ENCODE results near the gene KIF21A. TPM values are rescaled to one million over a fixed set of nuclear protein-coding genes. Genes with fewer than 3 reads are reported as not detected.

KIF21A gene
- total RNA-seq, 2 donors from 2014 or later = 32.3 to 35.3 TPM

DNA sequence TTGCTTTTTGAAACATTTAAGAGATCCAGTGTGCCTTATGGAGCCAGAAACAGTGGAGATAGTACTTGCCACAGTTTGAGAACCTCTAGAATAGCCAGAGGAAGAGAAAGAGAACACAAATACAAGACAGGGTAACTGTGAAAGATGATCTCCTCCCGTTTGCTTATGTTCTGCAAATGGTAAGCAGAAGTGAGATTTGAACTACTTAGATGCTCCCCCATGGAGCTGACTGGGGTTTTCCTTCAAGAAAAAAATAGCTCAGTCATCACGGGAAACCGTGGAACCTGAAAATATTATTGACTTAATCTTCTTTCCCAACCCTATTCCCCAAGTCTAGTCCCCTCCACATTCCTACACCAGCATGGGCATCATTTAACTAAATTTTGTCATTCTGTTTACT, 87.1 kb downstream of the KIF21A start:
- H3K9ac ChIP-seq (ENCODE audit: extremely low read depth, low read length, poor library complexity, severe bottlenecking) = no peak overlapping the region
- H3K9me3 Mint-ChIP-seq = no peaks in the 10 kb centered on the region
- H3K9me3 ChIP-seq (ENCODE audit: control insufficient read depth, low read length) = no peaks in the 10 kb centered on the region
- WGBS, 2 experiments (ENCODE audit: insufficient coverage in 1 of 2, insufficient read length in 1 of 2) = 71 to 94% methylated on average over 1 to 3 of the region's 3 CpGs
- no peak overlapping the region for H3K4me3 Mint-ChIP-seq
- no peak overlapping the region for H3K27ac ChIP-seq (ENCODE audit: low read depth, low read length)
- no peaks in the 10 kb centered on the region for H3K4me1 ChIP-seq (ENCODE audit: control insufficient read depth, insufficient read depth, low read length)
- H3K36me3 Mint-ChIP-seq (ENCODE audit: low read depth) = peaks cover 21% of the 10 kb centered on the region
- H3K27me3 ChIP-seq (ENCODE audit: control insufficient read depth, insufficient read depth, low read length, poor library complexity, severe bottlenecking) = no peaks in the 10 kb centered on the region
- H3K4me1 Mint-ChIP-seq = no peaks in the 10 kb centered on the region
- H3K36me3 ChIP-seq (ENCODE audit: control insufficient read depth, insufficient read depth, low read length) = peaks cover 34% of the 10 kb centered on the region
- H3K27ac Mint-ChIP-seq = no peak overlapping the region
- H3K27me3 Mint-ChIP-seq (ENCODE audit: insufficient read depth) = no peaks in the 10 kb centered on the region
- no peak for DNase-seq
- TF ChIP-seq, protein P1, sequence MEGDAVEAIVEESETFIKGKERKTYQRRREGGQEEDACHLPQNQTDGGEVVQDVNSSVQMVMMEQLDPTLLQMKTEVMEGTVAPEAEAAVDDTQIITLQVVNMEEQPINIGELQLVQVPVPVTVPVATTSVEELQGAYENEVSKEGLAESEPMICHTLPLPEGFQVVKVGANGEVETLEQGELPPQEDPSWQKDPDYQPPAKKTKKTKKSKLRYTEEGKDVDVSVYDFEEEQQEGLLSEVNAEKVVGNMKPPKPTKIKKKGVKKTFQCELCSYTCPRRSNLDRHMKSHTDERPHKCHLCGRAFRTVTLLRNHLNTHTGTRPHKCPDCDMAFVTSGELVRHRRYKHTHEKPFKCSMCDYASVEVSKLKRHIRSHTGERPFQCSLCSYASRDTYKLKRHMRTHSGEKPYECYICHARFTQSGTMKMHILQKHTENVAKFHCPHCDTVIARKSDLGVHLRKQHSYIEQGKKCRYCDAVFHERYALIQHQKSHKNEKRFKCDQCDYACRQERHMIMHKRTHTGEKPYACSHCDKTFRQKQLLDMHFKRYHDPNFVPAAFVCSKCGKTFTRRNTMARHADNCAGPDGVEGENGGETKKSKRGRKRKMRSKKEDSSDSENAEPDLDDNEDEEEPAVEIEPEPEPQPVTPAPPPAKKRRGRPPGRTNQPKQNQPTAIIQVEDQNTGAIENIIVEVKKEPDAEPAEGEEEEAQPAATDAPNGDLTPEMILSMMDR (conservative IDR thresholded peaks at IDR 0.05) = no peak
- no peak overlapping the region for H3K4me3 ChIP-seq (ENCODE audit: low read length)

DNA sequence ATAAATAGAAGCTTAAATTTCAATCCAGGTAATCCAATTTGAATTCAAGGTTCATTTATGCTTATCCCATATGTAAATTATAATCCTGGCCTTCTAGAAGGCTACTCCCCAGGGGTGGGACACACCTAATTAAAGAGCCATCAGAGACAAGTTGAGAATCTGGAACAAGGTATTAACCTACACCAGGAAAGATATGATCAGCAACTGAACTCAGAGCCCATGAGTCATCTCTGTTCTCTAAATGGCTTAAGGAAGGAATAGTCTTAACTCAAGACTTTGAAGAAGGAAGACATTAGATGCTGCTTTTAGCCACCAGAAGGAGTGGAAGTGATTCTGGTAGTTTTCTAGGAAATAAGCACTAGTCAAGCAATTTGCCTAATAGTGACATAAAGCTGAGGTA, 88.0 kb downstream of the KIF21A start:
- Mint-ChIP-seq H3K27me3 (ENCODE audit: insufficient read depth) (no peaks in the 10 kb centered on the region), H3K36me3 (ENCODE audit: low read depth) (peaks cover 20% of the 10 kb centered on the region), H3K27ac (no peak overlapping the region), H3K4me3 (no peak overlapping the region), H3K4me1 (no peaks in the 10 kb centered on the region), H3K9me3 (no peaks in the 10 kb centered on the region)
- Histone ChIP-seq H3K27ac (ENCODE audit: low read depth, low read length) (no peak overlapping the region), H3K36me3 (ENCODE audit: control insufficient read depth, insufficient read depth, low read length) (peaks cover 30% of the 10 kb centered on the region), H3K9ac (ENCODE audit: extremely low read depth, low read length, poor library complexity, severe bottlenecking) (no peak overlapping the region), H3K4me3 (ENCODE audit: low read length) (no peak overlapping the region), H3K9me3 (ENCODE audit: control insufficient read depth, low read length) (no peaks in the 10 kb centered on the region), H3K4me1 (ENCODE audit: control insufficient read depth, insufficient read depth, low read length) (no peaks in the 10 kb centered on the region), H3K27me3 (ENCODE audit: control insufficient read depth, insufficient read depth, low read length, poor library complexity, severe bottlenecking) (no peaks in the 10 kb centered on the region)
- TF ChIP-seq, protein P1 (conservative IDR thresholded peaks at IDR 0.05) = no peak
- DNase-seq = no peak

DNA sequence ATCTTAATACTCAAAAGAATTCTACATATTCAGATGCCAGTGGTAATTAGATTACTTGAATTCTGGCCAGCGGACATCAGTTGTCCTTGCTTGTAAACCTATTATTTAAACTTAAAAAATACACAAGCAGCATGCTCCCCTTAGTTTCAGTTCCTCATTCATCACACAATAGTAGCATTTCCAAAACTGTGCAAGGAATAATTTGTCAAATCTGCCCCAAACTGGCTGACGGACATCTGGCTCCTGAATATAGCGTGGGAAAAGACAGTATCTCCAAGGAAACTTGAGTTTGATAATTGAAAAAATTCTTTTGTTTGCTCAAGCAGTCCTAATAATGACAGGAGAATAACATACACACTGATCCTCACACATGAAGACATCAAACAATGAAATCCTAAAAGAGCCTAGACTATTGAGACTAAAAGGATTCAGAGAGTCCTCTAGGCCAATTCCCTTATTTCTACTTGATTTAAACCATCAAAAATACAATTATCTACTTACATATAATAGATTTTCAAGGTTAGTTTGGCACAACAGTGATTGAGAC, 90.4 kb downstream of the KIF21A start:
- TF ChIP-seq, protein P1 (conservative IDR thresholded peaks at IDR 0.05) = no peak
- H3K27ac ChIP-seq (ENCODE audit: low read depth, low read length) = peak overlapping the region; percentile 95
- H3K4me1 ChIP-seq (ENCODE audit: control insufficient read depth, insufficient read depth, low read length) = no peaks in the 10 kb centered on the region
- H3K36me3 Mint-ChIP-seq (ENCODE audit: low read depth) = peaks cover 12% of the 10 kb centered on the region
- WGBS, 2 experiments (ENCODE audit: insufficient coverage in 1 of 2, insufficient read length in 1 of 2) = 50 to 94% methylated on average over 1 to 3 of the region's 3 CpGs
- H3K4me3 ChIP-seq (ENCODE audit: low read length) = no peak overlapping the region
- H3K36me3 ChIP-seq (ENCODE audit: control insufficient read depth, insufficient read depth, low read length) = peaks cover 19% of the 10 kb centered on the region
- H3K4me1 Mint-ChIP-seq = peaks cover 13% of the 10 kb centered on the region
- no peak overlapping the region for H3K27ac Mint-ChIP-seq
- no peak for DNase-seq
- H3K9me3 Mint-ChIP-seq = no peaks in the 10 kb centered on the region
- H3K27me3 ChIP-seq (ENCODE audit: control insufficient read depth, insufficient read depth, low read length, poor library complexity, severe bottlenecking) = no peaks in the 10 kb centered on the region
- no peaks in the 10 kb centered on the region for H3K9me3 ChIP-seq (ENCODE audit: control insufficient read depth, low read length)
- H3K27me3 Mint-ChIP-seq (ENCODE audit: insufficient read depth) = no peaks in the 10 kb centered on the region
- no peak overlapping the region for H3K9ac ChIP-seq (ENCODE audit: extremely low read depth, low read length, poor library complexity, severe bottlenecking)
- no peak overlapping the region for H3K4me3 Mint-ChIP-seq
